GM12878 (cell line): ENCODE data around the gene STX10. TPM values are rescaled to one million over a fixed set of nuclear protein-coding genes. Genes with fewer than 3 reads are reported as not detected.
A peak's percentile ranks its signal among the peaks of the same experiment; 100 is the strongest.

ENCODE experiments used
- BACH1 ChIP-seq: fragments of 450-650 bp; IDR thresholded peaks from 2 replicates; pipeline ENCODE4 v1.6.1; 2017; ENCODE audit warnings: mild to moderate bottlenecking, borderline replicate concordance
- BHLHE40 ChIP-seq, 2 experiments: fragments of 450-650 bp in 1 of 2; IDR thresholded peaks; 2 replicates each; pipeline ENCODE4 v1.6.1; 2011 to 2017; ENCODE audit warnings: low read depth in 2 of 2, borderline replicate concordance in 1 of 2, improper control_type of control experiment in 1 of 2, low read length in 1 of 2, mild to moderate bottlenecking in 1 of 2
- EGR1 ChIP-seq, 2 experiments: IDR thresholded peaks; 1 replicate in 1 of 2; 2 replicates in 1 of 2; pipeline ENCODE4 v1.6.1; 2011 to 2012; ENCODE audit warnings: low read depth in 2 of 2, low read length in 2 of 2, borderline replicate concordance in 1 of 2, mild to moderate bottlenecking in 1 of 2, moderate library complexity in 1 of 2
- EP300 ChIP-seq, 2 experiments: fragments of 150-350 bp in 1 of 2; IDR thresholded peaks; 2 replicates each; pipeline ENCODE4 v1.6.1; 2011 to 2012; ENCODE audit warnings: low read depth in 2 of 2, low read length in 2 of 2, borderline replicate concordance in 1 of 2, improper control_type of control experiment in 1 of 2, inconsistent platforms in 1 of 2; ENCODE audit not compliant: control insufficient read depth in 1 of 2
- GATAD2B ChIP-seq: fragments of 450-650 bp; conservative IDR thresholded peaks from 2 replicates; pipeline ENCODE4 v1.6.1; 2017; ENCODE audit warnings: low read depth, mild to moderate bottlenecking, moderate library complexity
- HDGF ChIP-seq: fragments of 450-650 bp; IDR thresholded peaks from 2 replicates; pipeline ENCODE4 v1.6.1; 2016; ENCODE audit warnings: antibody characterized with exemption
- KLF5 ChIP-seq: fragments of 450-650 bp; IDR thresholded peaks from 2 replicates; pipeline ENCODE4 v1.6.1; 2014; ENCODE audit warnings: mild to moderate bottlenecking; ENCODE audit not compliant: partially characterized antibody
- MEF2A ChIP-seq: IDR thresholded peaks from 2 replicates; pipeline ENCODE4 v1.6.1; 2011; ENCODE audit warnings: low read depth, mild to moderate bottlenecking, low read length, moderate library complexity; ENCODE audit not compliant: insufficient read depth
- MXI1 ChIP-seq: fragments of 150-350 bp; IDR thresholded peaks from 2 replicates; pipeline ENCODE4 v1.6.1; 2011; ENCODE audit warnings: low read depth, mild to moderate bottlenecking, inconsistent platforms, low read length, improper control_type of control experiment
- PAX8 ChIP-seq: fragments of 450-650 bp; IDR thresholded peaks from 2 replicates; pipeline ENCODE4 v1.6.1; 2017; ENCODE audit warnings: mild to moderate bottlenecking, moderate library complexity
- PBX3 ChIP-seq: IDR thresholded peaks from 2 replicates; pipeline ENCODE4 v1.6.1; 2011; ENCODE audit warnings: mild to moderate bottlenecking, low read depth, low read length, moderate library complexity; ENCODE audit not compliant: insufficient replicate concordance
- POLR2AphosphoS2 ChIP-seq: IDR thresholded peaks from 2 replicates; pipeline ENCODE4 v1.6.1; 2011; ENCODE audit warnings: low read depth, mild to moderate bottlenecking, low read length, improper control_type of control experiment, moderate library complexity
- RFX5 ChIP-seq: IDR thresholded peaks from 2 replicates; pipeline ENCODE4 v1.6.1; 2011; ENCODE audit warnings: low read depth, low read length, improper control_type of control experiment
- SMAD1 ChIP-seq: fragments of 450-650 bp; IDR thresholded peaks from 2 replicates; pipeline ENCODE4 v1.6.1; 2018; ENCODE audit warnings: mild to moderate bottlenecking, low read depth; ENCODE audit not compliant: partially characterized antibody
- SMAD5 ChIP-seq: IDR thresholded peaks from 2 replicates; pipeline ENCODE4 v1.6.1; 2016; ENCODE audit warnings: antibody characterized with exemption, low read depth
- TBL1XR1 ChIP-seq: IDR thresholded peaks from 2 replicates; pipeline ENCODE4 v1.6.1; 2012; ENCODE audit warnings: low read depth, low read length, improper control_type of control experiment
- TCF12 ChIP-seq: IDR thresholded peaks from 2 replicates; pipeline ENCODE4 v1.6.1; 2011; ENCODE audit warnings: low read depth, mild to moderate bottlenecking, low read length
- ZNF622 ChIP-seq: fragments of 450-650 bp; IDR thresholded peaks from 2 replicates; pipeline ENCODE4 v1.6.1; 2017; ENCODE audit warnings: mild to moderate bottlenecking, inconsistent platforms
- polyA plus RNA-seq, 11 experiments: library from polyadenylated mRNA; depleted of rRNA in 4 of 11; unstranded in 6 of 11; stranded (reverse) in 5 of 11; fragments of >200 nt; fragmentation: Nextera tagmentation in 4 of 11; fragmentation: Illumina TruSeq in 1 of 11; extraction: Ambion mirVana in 4 of 11; extraction: Trizol in 1 of 11; gene quantifications; 1 replicate in 1 of 11; 2 replicates in 10 of 11; pipeline versions ENCODE4 v1.2.1 to v1.2.3, GENCODE V29; 2011 to 2016; ENCODE audit warnings: inconsistent platforms in 2 of 11, missing spikeins in 2 of 11, low read depth in 1 of 11
- total RNA-seq, 4 experiments: library from RNA; depleted of rRNA in 3 of 4; stranded (reverse); fragments of >200 nt in 3 of 4; fragmentation: Illumina TruSeq in 1 of 4; extraction: Trizol in 1 of 4; gene quantifications; 2 replicates each; pipeline versions ENCODE4 v1.2.1 to v1.2.3, GENCODE V29; 2013 to 2021
- TF ChIP-seq, protein P1 (sequence below): fragments of 450-650 bp; IDR thresholded peaks from 2 replicates; pipeline ENCODE4 v1.6.1; 2017; ENCODE audit warnings: mild to moderate bottlenecking, low read depth, inconsistent platforms; ENCODE audit not compliant: poor library complexity, severe bottlenecking
- TF ChIP-seq, protein P2 (sequence below): IDR thresholded peaks from 2 replicates; pipeline ENCODE4 v1.6.1; 2012; ENCODE audit warnings: improper control_type of control experiment, low read depth, low read length; ENCODE audit not compliant: insufficient replicate concordance

The STX10 gene
- total and polyA plus RNA-seq, 10 of the 15 experiments (the other 5 are each of a cell fraction or from before 2014, with no cell fraction given) = 0.56 to 76.1 (median 47.6) TPM

DNA sequence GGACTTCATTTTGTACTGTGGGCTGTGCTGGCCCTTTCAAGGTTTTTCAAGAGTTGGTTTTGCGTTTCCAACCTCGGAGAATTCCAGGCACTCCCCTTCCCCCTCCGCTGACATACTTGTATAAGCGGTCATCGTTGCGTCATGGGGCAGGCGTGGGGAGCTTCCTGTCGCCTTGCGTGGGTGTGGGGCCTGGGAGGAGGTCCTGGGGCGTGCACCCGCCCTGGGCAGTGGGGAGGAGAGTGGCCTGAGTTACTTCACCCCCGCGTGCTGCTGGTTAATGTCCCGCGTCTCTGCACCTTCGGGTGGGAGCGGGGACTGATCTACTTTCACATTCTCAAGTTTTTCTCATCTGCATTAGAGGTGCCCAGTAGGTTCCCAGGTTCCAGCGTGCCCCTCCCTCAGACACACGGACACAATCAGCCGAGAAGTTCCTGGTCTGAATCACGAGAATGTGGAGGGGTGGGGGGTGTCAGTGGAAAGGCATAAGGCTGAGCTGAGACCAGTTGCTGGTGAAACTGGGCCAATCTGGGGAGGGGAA is 4.1 kb upstream of the STX10 start (continued):
- TF ChIP-seq, protein P1, sequence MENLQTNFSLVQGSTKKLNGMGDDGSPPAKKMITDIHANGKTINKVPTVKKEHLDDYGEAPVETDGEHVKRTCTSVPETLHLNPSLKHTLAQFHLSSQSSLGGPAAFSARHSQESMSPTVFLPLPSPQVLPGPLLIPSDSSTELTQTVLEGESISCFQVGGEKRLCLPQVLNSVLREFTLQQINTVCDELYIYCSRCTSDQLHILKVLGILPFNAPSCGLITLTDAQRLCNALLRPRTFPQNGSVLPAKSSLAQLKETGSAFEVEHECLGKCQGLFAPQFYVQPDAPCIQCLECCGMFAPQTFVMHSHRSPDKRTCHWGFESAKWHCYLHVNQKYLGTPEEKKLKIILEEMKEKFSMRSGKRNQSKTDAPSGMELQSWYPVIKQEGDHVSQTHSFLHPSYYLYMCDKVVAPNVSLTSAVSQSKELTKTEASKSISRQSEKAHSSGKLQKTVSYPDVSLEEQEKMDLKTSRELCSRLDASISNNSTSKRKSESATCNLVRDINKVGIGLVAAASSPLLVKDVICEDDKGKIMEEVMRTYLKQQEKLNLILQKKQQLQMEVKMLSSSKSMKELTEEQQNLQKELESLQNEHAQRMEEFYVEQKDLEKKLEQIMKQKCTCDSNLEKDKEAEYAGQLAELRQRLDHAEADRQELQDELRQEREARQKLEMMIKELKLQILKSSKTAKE = peak; percentile 27
- no peak for TF ChIP-seq RFX5
- peak; percentile 71 to 99 for TF ChIP-seq EGR1 (IDR thresholded peaks at IDR 0.05; ENCODE audit: borderline replicate concordance in 1 of 2, low read depth in 2 of 2, low read length in 2 of 2)
- no peak for TF ChIP-seq PBX3
- peak; percentile 66; the same call in 1 of the 2 replicates for TF ChIP-seq MXI1
- TF ChIP-seq, protein P2, sequence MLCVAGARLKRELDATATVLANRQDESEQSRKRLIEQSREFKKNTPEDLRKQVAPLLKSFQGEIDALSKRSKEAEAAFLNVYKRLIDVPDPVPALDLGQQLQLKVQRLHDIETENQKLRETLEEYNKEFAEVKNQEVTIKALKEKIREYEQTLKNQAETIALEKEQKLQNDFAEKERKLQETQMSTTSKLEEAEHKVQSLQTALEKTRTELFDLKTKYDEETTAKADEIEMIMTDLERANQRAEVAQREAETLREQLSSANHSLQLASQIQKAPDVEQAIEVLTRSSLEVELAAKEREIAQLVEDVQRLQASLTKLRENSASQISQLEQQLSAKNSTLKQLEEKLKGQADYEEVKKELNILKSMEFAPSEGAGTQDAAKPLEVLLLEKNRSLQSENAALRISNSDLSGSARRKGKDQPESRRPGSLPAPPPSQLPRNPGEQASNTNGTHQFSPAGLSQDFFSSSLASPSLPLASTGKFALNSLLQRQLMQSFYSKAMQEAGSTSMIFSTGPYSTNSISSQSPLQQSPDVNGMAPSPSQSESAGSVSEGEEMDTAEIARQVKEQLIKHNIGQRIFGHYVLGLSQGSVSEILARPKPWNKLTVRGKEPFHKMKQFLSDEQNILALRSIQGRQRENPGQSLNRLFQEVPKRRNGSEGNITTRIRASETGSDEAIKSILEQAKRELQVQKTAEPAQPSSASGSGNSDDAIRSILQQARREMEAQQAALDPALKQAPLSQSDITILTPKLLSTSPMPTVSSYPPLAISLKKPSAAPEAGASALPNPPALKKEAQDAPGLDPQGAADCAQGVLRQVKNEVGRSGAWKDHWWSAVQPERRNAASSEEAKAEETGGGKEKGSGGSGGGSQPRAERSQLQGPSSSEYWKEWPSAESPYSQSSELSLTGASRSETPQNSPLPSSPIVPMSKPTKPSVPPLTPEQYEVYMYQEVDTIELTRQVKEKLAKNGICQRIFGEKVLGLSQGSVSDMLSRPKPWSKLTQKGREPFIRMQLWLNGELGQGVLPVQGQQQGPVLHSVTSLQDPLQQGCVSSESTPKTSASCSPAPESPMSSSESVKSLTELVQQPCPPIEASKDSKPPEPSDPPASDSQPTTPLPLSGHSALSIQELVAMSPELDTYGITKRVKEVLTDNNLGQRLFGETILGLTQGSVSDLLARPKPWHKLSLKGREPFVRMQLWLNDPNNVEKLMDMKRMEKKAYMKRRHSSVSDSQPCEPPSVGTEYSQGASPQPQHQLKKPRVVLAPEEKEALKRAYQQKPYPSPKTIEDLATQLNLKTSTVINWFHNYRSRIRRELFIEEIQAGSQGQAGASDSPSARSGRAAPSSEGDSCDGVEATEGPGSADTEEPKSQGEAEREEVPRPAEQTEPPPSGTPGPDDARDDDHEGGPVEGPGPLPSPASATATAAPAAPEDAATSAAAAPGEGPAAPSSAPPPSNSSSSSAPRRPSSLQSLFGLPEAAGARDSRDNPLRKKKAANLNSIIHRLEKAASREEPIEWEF = no peak
- TF ChIP-seq TBL1XR1 = peak; percentile 79
- peak; percentile 61 to 78; a peak in 3 of 4 replicates for TF ChIP-seq BHLHE40 (IDR thresholded peaks at IDR 0.05; ENCODE audit: borderline replicate concordance in 1 of 2, low read depth in 2 of 2, low read length in 1 of 2)
- no peak for TF ChIP-seq ZNF622
- 0 out of 2 replicates have a peak, but pooled peaks have one; percentile 25 for TF ChIP-seq SMAD5
- peak; percentile 86; the same call in 1 of the 2 replicates for TF ChIP-seq BACH1
- peak; percentile 26; the same call in 1 of the 2 replicates for TF ChIP-seq TCF12
- peak; percentile 54 for TF ChIP-seq GATAD2B
- TF ChIP-seq MEF2A = 0 out of 2 replicates have a peak, but pooled peaks have one; percentile 7
- no peak for TF ChIP-seq KLF5
- TF ChIP-seq POLR2AphosphoS2 = peak; percentile 40; the same call in 1 of the 2 replicates
- TF ChIP-seq EP300 (IDR thresholded peaks at IDR 0.05; ENCODE audit: borderline replicate concordance in 1 of 2, control insufficient read depth in 1 of 2, low read depth in 2 of 2, low read length in 2 of 2) = peak; percentile 30 to 42; a peak in 1 of 4 replicates
- TF ChIP-seq HDGF = peak; percentile 40; the same call in 1 of the 2 replicates
- no peak for TF ChIP-seq PAX8
- TF ChIP-seq SMAD1 = peak; percentile 73
